Heart left ventricle (tissue), 13 donors: ENCODE data around the gene C11orf16.

Experiments used
- POLR2A ChIP-seq, 2 donors: fragments of 450-650 bp; IDR thresholded peaks; one replicate each; pipeline ENCODE4 v1.6.1; 2017; ENCODE audit warnings: antibody characterized with exemption in 2 of 2, mild to moderate bottlenecking in 2 of 2, moderate library complexity in 2 of 2
- TF ChIP-seq, protein P1 (sequence below), 12 donors: fragments of 200-600 bp; sonication (generic) in 4 of 12; IDR thresholded peaks; one replicate each; pipeline versions ENCODE4 v1.5.0 to v1.8.0; 2018 to 2022; ENCODE audit warnings: antibody characterized with exemption in 12 of 12, mild to moderate bottlenecking in 5 of 12
- donor health status: ischemic (EF 13 %, LVEDD 7.1; RV severe dilation, severe dysfunction).
- donor health status: DM: no; HTN: yes; CAD: no.
- donor health status: DM: no; HTN: no; CAD: no.
- donor health status: ischemic (EF 25% LVEDD 6.9; RV normal size, moderate dysfunction).
- donor health status: ischemic (EF 25% LVEDD 5.7; RV mildly dilated, moderate dysfunction).
- donor health status: ischemic (EF 35%, LVEDD 5.7; RV mildly dilated, moderate dysfunction).
- donor health status: nonischemic (EF 11% LVEDD 7.7; RV severe dilation, severe dysfunction).
- donor health status: DM: yes; HTN: yes; CAD: no.
- donor health status: PGD.
- donor health status: ischemic (EF 29% LVEDD 5.4; RV normal size, mild dysfunction).
- donor health status: nonischemic (EF 23%, LVEDD 6.1; RV moderate dilation, normal function).

- no peak for TF ChIP-seq POLR2A (IDR thresholded peaks at IDR 0.05)
- TF ChIP-seq, protein P1, sequence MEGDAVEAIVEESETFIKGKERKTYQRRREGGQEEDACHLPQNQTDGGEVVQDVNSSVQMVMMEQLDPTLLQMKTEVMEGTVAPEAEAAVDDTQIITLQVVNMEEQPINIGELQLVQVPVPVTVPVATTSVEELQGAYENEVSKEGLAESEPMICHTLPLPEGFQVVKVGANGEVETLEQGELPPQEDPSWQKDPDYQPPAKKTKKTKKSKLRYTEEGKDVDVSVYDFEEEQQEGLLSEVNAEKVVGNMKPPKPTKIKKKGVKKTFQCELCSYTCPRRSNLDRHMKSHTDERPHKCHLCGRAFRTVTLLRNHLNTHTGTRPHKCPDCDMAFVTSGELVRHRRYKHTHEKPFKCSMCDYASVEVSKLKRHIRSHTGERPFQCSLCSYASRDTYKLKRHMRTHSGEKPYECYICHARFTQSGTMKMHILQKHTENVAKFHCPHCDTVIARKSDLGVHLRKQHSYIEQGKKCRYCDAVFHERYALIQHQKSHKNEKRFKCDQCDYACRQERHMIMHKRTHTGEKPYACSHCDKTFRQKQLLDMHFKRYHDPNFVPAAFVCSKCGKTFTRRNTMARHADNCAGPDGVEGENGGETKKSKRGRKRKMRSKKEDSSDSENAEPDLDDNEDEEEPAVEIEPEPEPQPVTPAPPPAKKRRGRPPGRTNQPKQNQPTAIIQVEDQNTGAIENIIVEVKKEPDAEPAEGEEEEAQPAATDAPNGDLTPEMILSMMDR (IDR thresholded peaks at IDR 0.05), result no peak
Measured at GRCh38 chr11:8937659-8938058, 4.9 kb upstream of the C11orf16 start.
